Small intestine (tissue), 16 donors: ENCODE measurements around the gene RACK1. TPM values are rescaled to one million over a fixed set of nuclear protein-coding genes. Genes with fewer than 3 reads are reported as not detected.
"Not testable (repeated sequence)": the region's sequence is repeated elsewhere in the genome, so short reads cannot be mapped to it uniquely, and the experiment has no call there.

Experiments used
- DNase-seq, 2 donors: peaks; one replicate each; pipeline versions ENCODE4 v3.0.0 to v3.0.0-alpha.2; 2013
- FAIRE-seq: peaks from 2 replicates; lab custom pipeline; 2012; peaks lifted over from hg19 to GRCh38; lab: Jason Lieb, UNC
- H3K27ac ChIP-seq, 3 donors: one replicate each; pipeline ENCODE4 v1.5.1; 2013; ENCODE audit warnings: low read length in 2 of 3, mild to moderate bottlenecking in 2 of 3, control low read depth in 1 of 3, inconsistent platforms in 1 of 3, low read depth in 1 of 3, moderate library complexity in 1 of 3
- H3K27me3 ChIP-seq, 3 donors: one replicate each; pipeline ENCODE4 v1.6.1; 2013; ENCODE audit warnings: low read length in 3 of 3, inconsistent platforms in 1 of 3; ENCODE audit not compliant: control insufficient read depth in 3 of 3, insufficient read depth in 3 of 3
- H3K36me3 ChIP-seq, 3 donors: one replicate each; pipeline ENCODE4 v1.6.1; 2013; ENCODE audit warnings: low read length in 3 of 3, inconsistent platforms in 1 of 3, low read depth in 1 of 3, mild to moderate bottlenecking in 1 of 3, moderate library complexity in 1 of 3; ENCODE audit not compliant: control insufficient read depth in 3 of 3, insufficient read depth in 2 of 3
- H3K4me1 ChIP-seq, 3 donors: one replicate each; pipeline ENCODE4 v1.6.1; 2013; ENCODE audit warnings: low read length in 2 of 3, inconsistent platforms in 1 of 3, low read depth in 1 of 3, mild to moderate bottlenecking in 1 of 3, moderate library complexity in 1 of 3; ENCODE audit not compliant: control insufficient read depth in 3 of 3, insufficient read depth in 2 of 3
- H3K4me3 ChIP-seq, 3 donors: one replicate each; pipeline ENCODE4 v1.5.1; 2013; ENCODE audit warnings: low read length in 3 of 3, control low read depth in 1 of 3, inconsistent platforms in 1 of 3, low read depth in 1 of 3, mild to moderate bottlenecking in 1 of 3, moderate library complexity in 1 of 3
- H3K9me3 ChIP-seq, 2 donors: one replicate each; pipeline ENCODE4 v1.6.1; 2013; ENCODE audit warnings: low read depth in 1 of 2, low read length in 1 of 2; ENCODE audit not compliant: control insufficient read depth in 2 of 2, insufficient read depth in 1 of 2
- WGBS, 3 donors: extraction: QIAGEN DNeasy Blood & Tissue Kit; methylation state at CpG; one replicate each; pipeline ENCODE4 v1.1.7; 2013; 5-methylcytosine and 5-hydroxymethylcytosine counted together
- long read RNA-seq, 10 donors: transcript quantifications; one replicate each; lab custom pipeline, GENCODE V29; 2026
- polyA plus RNA-seq, 4 donors: library from polyadenylated mRNA; stranded (reverse) in 3 of 4; unstranded in 1 of 4; fragments of 200-250 nt in 3 of 4; fragments of 120-200 nt in 1 of 4; gene quantifications; one replicate each; pipeline versions ENCODE4 v1.2.1 to v1.2.3, GENCODE V29; 2013
- donor health status: healthy with polysubstance abuse.
- donor health status: control.
- donor health status: control.
- donor health status: Bipolar disorder and iron deficiency.
- donor health status: healthy.

RACK1 gene
- 1,000 to 10,000 TPM; 1,482 to 3,503 (median 2,448) TPM for polyA plus RNA-seq
- long read RNA-seq, donor 1, transcript RACK1-227 (8 exons, 1,403 nt) = major isoform, 1,180 of 3,722 reads
- long read RNA-seq, donor 1, transcript RACK1-233 (3 exons, 791 nt) = minor isoform, 201 of 3,722 reads
- long read RNA-seq, donor 1, transcript RACK1-216 (2 exons, 358 nt) = minor isoform, 83 of 3,722 reads
- long read RNA-seq, donor 1, transcript RACK1-210 (8 exons, 1,098 nt) = minor isoform, 946 of 3,722 reads
- long read RNA-seq, donor 1, partial matches to known transcripts = 1,060 of 3,722 reads
- long read RNA-seq, donor 1, other reads (novel, unspliced or antisense) = 168 of 3,722 reads
- long read RNA-seq, donor 2, transcript RACK1-216 (2 exons, 358 nt) = minor isoform, 14 of 801 reads
- long read RNA-seq, donor 2, transcript RACK1-233 (3 exons, 791 nt) = minor isoform, 37 of 801 reads
- long read RNA-seq, donor 2, transcript RACK1-210 (8 exons, 1,098 nt) = minor isoform, 191 of 801 reads
- long read RNA-seq, donor 2, transcript RACK1-227 (8 exons, 1,403 nt) = major isoform, 311 of 801 reads
- long read RNA-seq, donor 2, partial matches to known transcripts = 210 of 801 reads
- long read RNA-seq, donor 2, other reads (novel, unspliced or antisense) = 12 of 801 reads
- long read RNA-seq, donor 3, transcript RACK1-227 (8 exons, 1,403 nt) = major isoform, 325 of 1,484 reads
- long read RNA-seq, donor 3, transcript RACK1-210 (8 exons, 1,098 nt) = minor isoform, 307 of 1,484 reads
- long read RNA-seq, donor 3, transcript RACK1-233 (3 exons, 791 nt) = minor isoform, 107 of 1,484 reads
- long read RNA-seq, donor 3, transcript RACK1-216 (2 exons, 358 nt) = minor isoform, 45 of 1,484 reads
- long read RNA-seq, donor 3, partial matches to known transcripts = 640 of 1,484 reads
- long read RNA-seq, donor 3, other reads (novel, unspliced or antisense) = 16 of 1,484 reads
- long read RNA-seq, donor 4, transcript RACK1-233 (3 exons, 791 nt) = minor isoform, 6 of 41 reads
- long read RNA-seq, donor 4, transcript RACK1-210 (8 exons, 1,098 nt) = minor isoform, 13 of 41 reads
- long read RNA-seq, donor 4, transcript RACK1-227 (8 exons, 1,403 nt) = major isoform, 17 of 41 reads
- long read RNA-seq, donor 4, partial matches to known transcripts = 0 of 41 reads
- long read RNA-seq, donor 4, other reads (novel, unspliced or antisense) = 0 of 41 reads
- long read RNA-seq, donor 5, transcript RACK1-233 (3 exons, 791 nt) = minor isoform, 54 of 608 reads
- long read RNA-seq, donor 5, transcript RACK1-216 (2 exons, 358 nt) = minor isoform, 25 of 608 reads
- long read RNA-seq, donor 5, transcript RACK1-210 (8 exons, 1,098 nt) = minor isoform, 114 of 608 reads
- long read RNA-seq, donor 5, transcript RACK1-227 (8 exons, 1,403 nt) = major isoform, 140 of 608 reads
- long read RNA-seq, donor 5, partial matches to known transcripts = 261 of 608 reads
- long read RNA-seq, donor 5, other reads (novel, unspliced or antisense) = 0 of 608 reads
- long read RNA-seq, donor 6, transcript RACK1-227 (8 exons, 1,403 nt) = major isoform, 508 of 1,406 reads
- long read RNA-seq, donor 6, transcript RACK1-233 (3 exons, 791 nt) = minor isoform, 56 of 1,406 reads
- long read RNA-seq, donor 6, transcript RACK1-210 (8 exons, 1,098 nt) = minor isoform, 397 of 1,406 reads
- long read RNA-seq, donor 6, transcript RACK1-216 (2 exons, 358 nt) = minor isoform, 27 of 1,406 reads
- long read RNA-seq, donor 6, partial matches to known transcripts = 357 of 1,406 reads
- long read RNA-seq, donor 6, other reads (novel, unspliced or antisense) = 24 of 1,406 reads
- long read RNA-seq, donor 7, transcript RACK1-233 (3 exons, 791 nt) = minor isoform, 81 of 2,019 reads
- long read RNA-seq, donor 7, transcript RACK1-227 (8 exons, 1,403 nt) = major isoform, 822 of 2,019 reads
- long read RNA-seq, donor 7, transcript RACK1-210 (8 exons, 1,098 nt) = minor isoform, 516 of 2,019 reads
- long read RNA-seq, donor 7, transcript RACK1-216 (2 exons, 358 nt) = minor isoform, 26 of 2,019 reads
- long read RNA-seq, donor 7, partial matches to known transcripts = 478 of 2,019 reads
- long read RNA-seq, donor 7, other reads (novel, unspliced or antisense) = 56 of 2,019 reads
- long read RNA-seq, donor 8, transcript RACK1-233 (3 exons, 791 nt) = minor isoform, 8 of 216 reads
- long read RNA-seq, donor 8, transcript RACK1-227 (8 exons, 1,403 nt) = major isoform, 86 of 216 reads
- long read RNA-seq, donor 8, transcript RACK1-210 (8 exons, 1,098 nt) = minor isoform, 74 of 216 reads
- long read RNA-seq, donor 8, partial matches to known transcripts = 35 of 216 reads
- long read RNA-seq, donor 8, other reads (novel, unspliced or antisense) = 0 of 216 reads
- long read RNA-seq, donor 9, transcript RACK1-210 (8 exons, 1,098 nt) = minor isoform, 95 of 372 reads
- long read RNA-seq, donor 9, transcript RACK1-233 (3 exons, 791 nt) = minor isoform, 14 of 372 reads
- long read RNA-seq, donor 9, transcript RACK1-227 (8 exons, 1,403 nt) = major isoform, 144 of 372 reads
- long read RNA-seq, donor 9, transcript RACK1-216 (2 exons, 358 nt) = minor isoform, 5 of 372 reads
- long read RNA-seq, donor 9, partial matches to known transcripts = 103 of 372 reads
- long read RNA-seq, donor 9, other reads (novel, unspliced or antisense) = 5 of 372 reads
- long read RNA-seq, donor 10, transcript RACK1-216 (2 exons, 358 nt) = minor isoform, 38 of 1,768 reads
- long read RNA-seq, donor 10, transcript RACK1-210 (8 exons, 1,098 nt) = minor isoform, 482 of 1,768 reads
- long read RNA-seq, donor 10, transcript RACK1-227 (8 exons, 1,403 nt) = major isoform, 567 of 1,768 reads
- long read RNA-seq, donor 10, transcript RACK1-233 (3 exons, 791 nt) = minor isoform, 97 of 1,768 reads
- long read RNA-seq, donor 10, partial matches to known transcripts = 511 of 1,768 reads
- long read RNA-seq, donor 10, other reads (novel, unspliced or antisense) = 41 of 1,768 reads

GRCh38 chr5:181243564-181244343 lies at the start of gene RACK1:
Gene RACK1, minus strand, starts transcription at chr5:181243906. Its CDS starts 106 bp downstream, at chr5:181243800.
- Histone ChIP-seq H3K4me3 (peak within 1 kb of the TSS; percentile 80 to 97 (median 83)), H3K36me3 (peaks cover 6 to 49% (median 13%) of the 10 kb centered on the region in 3 donors), H3K27me3 (no peaks in the 10 kb centered on the region), H3K4me1 (peaks cover 10 to 29% (median 12%) of the 10 kb centered on the region in 3 donors), H3K9me3 (no peaks in the 10 kb centered on the region), H3K27ac (peak within 1 kb of the TSS; percentile 72 to 99 (median 95))
- DNase-seq (peak; percentile 89 to 97), FAIRE-seq (no peak)
- WGBS, 3 donors = 0 to 1% (median 1%) methylated on average over 50 of the region's 50 CpGs

- not testable (repeated sequence) for H3K9me3 ChIP-seq, H3K27me3 ChIP-seq, H3K4me1 ChIP-seq, H3K27ac ChIP-seq, H3K36me3 ChIP-seq, DNase-seq, FAIRE-seq, H3K4me3 ChIP-seq
- WGBS, 3 donors = 63 to 77% (median 73%) methylated on average over 1 of the region's 1 CpG
Measured at GRCh38 chr5:181287331-181287730, 43.6 kb upstream of the RACK1 start.

- not testable (repeated sequence) for H3K9me3 ChIP-seq, H3K27me3 ChIP-seq, FAIRE-seq, H3K4me1 ChIP-seq, H3K4me3 ChIP-seq, DNase-seq, H3K36me3 ChIP-seq, H3K27ac ChIP-seq
- WGBS, 3 donors = 91 to 95% (median 93%) methylated on average over 10 of the region's 10 CpGs
Measured at GRCh38 chr5:181285962-181286705, 42.4 kb upstream of the RACK1 start.

GRCh38 chr5:181283841-181284755 lies 40.4 kb upstream of the RACK1 start:
- H3K27ac ChIP-seq, DNase-seq, H3K4me1 ChIP-seq, H3K36me3 ChIP-seq, H3K9me3 ChIP-seq, H3K27me3 ChIP-seq, FAIRE-seq, H3K4me3 ChIP-seq: not testable (repeated sequence)
- WGBS, 3 donors = 60 to 74% (median 69%) methylated on average over 5 of the region's 6 CpGs

- WGBS, 3 donors = 83 to 93% (median 84%) methylated on average over 11 to 13 of the region's 13 CpGs
- H3K27me3 ChIP-seq = no peaks in the 10 kb centered on the region
- DNase-seq (no peak), FAIRE-seq (no peak)
- H3K9me3 ChIP-seq = no peaks in the 10 kb centered on the region
- H3K36me3 ChIP-seq = no peaks in the 10 kb centered on the region
- no peaks in the 10 kb centered on the region for H3K4me1 ChIP-seq
- no peak overlapping the region for H3K27ac ChIP-seq
- no peak overlapping the region for H3K4me3 ChIP-seq
Measured at GRCh38 chr5:181283347-181283746, 39.6 kb upstream of the RACK1 start.
